Measurements from ENCODE around the gene SH3BP2.
"Not testable (repeated sequence)": the region's sequence is repeated elsewhere in the genome, so short reads cannot be mapped to it uniquely, and the experiment has no call there.

DNA sequence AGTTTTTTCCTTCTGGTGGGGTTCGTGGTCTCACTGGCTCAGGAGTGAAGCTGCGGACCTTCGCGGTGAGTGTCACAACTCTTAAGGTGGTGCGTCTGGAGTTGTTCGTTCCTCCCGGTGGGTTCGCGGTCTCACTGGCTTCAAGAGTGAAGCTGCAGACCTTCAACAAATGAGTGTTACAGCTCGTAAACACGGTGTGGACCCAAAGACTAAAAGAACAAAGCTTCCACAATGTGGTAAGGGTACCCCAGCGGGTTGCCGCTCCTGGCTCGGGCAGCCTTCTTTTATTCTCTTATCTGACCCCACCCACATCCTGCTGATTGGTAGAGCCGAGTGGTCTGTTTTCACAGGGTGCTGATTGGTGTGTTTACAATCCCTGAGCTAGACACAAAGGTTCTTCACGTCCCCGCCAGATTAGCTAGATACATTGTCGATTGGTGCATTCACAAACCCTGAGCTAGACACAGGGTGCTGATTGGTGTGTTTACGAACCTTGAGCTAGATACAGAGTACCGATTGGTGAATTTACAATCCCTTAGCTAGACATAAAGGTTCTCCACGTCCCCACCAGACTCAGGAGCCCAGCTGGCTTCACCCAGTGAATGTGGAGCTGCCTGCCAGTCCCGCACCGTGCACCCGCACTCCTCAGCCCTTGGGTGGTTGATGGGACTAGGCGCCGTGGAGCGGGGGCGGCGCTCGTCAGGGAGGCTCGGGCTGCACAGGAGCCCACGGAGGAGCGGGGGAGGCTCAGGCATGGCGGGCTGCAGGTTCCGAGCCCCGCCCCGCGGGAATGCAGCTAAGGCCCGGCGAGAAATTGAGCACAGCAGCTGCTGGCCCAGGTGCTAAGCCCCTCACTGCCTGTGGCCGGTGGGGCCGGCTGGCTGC, 30.2 kb upstream of the SH3BP2 start:
- TF ChIP-seq, protein P1, sequence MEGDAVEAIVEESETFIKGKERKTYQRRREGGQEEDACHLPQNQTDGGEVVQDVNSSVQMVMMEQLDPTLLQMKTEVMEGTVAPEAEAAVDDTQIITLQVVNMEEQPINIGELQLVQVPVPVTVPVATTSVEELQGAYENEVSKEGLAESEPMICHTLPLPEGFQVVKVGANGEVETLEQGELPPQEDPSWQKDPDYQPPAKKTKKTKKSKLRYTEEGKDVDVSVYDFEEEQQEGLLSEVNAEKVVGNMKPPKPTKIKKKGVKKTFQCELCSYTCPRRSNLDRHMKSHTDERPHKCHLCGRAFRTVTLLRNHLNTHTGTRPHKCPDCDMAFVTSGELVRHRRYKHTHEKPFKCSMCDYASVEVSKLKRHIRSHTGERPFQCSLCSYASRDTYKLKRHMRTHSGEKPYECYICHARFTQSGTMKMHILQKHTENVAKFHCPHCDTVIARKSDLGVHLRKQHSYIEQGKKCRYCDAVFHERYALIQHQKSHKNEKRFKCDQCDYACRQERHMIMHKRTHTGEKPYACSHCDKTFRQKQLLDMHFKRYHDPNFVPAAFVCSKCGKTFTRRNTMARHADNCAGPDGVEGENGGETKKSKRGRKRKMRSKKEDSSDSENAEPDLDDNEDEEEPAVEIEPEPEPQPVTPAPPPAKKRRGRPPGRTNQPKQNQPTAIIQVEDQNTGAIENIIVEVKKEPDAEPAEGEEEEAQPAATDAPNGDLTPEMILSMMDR (IDR thresholded peaks at IDR 0.05 in 8 of 11, conservative IDR thresholded peaks at IDR 0.05 in 3 of 11): not testable (repeated sequence)
- TF ChIP-seq POLR2AphosphoS5, POLR2A (IDR thresholded peaks at IDR 0.05): not testable (repeated sequence)
